ENCODE results near the gene SCD.

- TF ChIP-seq GATA2 (IDR thresholded peaks at IDR 0.05; ENCODE audit: low read depth, low read length): no peak
- no peak for TF ChIP-seq GATA3 (IDR thresholded peaks at IDR 0.05; ENCODE audit: low read depth, low read length)
These were observed 21.9 kb upstream of the SCD start for GRCh38 chr10:100325158-100325557.

Data from SH-SY5Y (cell line).